ENCODE results near the gene NR2C2. TPM values are rescaled to one million over a fixed set of nuclear protein-coding genes. Genes with fewer than 3 reads are reported as not detected.

Gene NR2C2
- total and polyA plus RNA-seq, 10 of the 15 experiments (the other 5 are each of a cell fraction or from before 2014, with no cell fraction given) = 2.7 to 30.3 (median 18.3) TPM

- FAIRE-seq = no peak
Measured at GRCh38 chr3:14967285-14967684, 19.9 kb downstream of the NR2C2 start.

More at GRCh38 chr3:14967285-14967684, 19.9 kb downstream of the NR2C2 start:
- Histone ChIP-seq H3K79me2 (ENCODE audit: control insufficient read depth, insufficient read depth, low read length) (peaks cover 6% of the 10 kb centered on the region), H3K4me1 (ENCODE audit: control insufficient read depth, insufficient read depth, low read length) (no peaks in the 10 kb centered on the region), H3K4me3 (no peak overlapping the region), H3K27ac (ENCODE audit: control insufficient read depth, insufficient read depth) (no peak overlapping the region), H4K20me1 (ENCODE audit: control insufficient read depth, insufficient read depth) (no peaks in the 10 kb centered on the region), H3K27me3 (replicated peaks in 1 of 2; ENCODE audit: control insufficient read depth in 2 of 2, insufficient read depth in 2 of 2, low read length in 1 of 2) (no peaks in the 10 kb centered on the region), H3K36me3 (ENCODE audit: control insufficient read depth in 2 of 2, insufficient read depth in 2 of 2, low read length in 1 of 2) (peaks cover 2 to 6% of the 10 kb centered on the region in 2 experiments; a peak in 3 of 4 replicates), H3K9me3 (replicated peaks; ENCODE audit: control insufficient read depth, insufficient read depth, low read length) (peaks cover 6% of the 10 kb centered on the region), H3K9ac (ENCODE audit: control insufficient read depth, insufficient read depth, low read length) (no peak overlapping the region), H3K4me2 (ENCODE audit: control insufficient read depth, insufficient read depth) (no peak overlapping the region), H2AFZ (ENCODE audit: control insufficient read depth, low read depth, low read length) (no peak overlapping the region)
- no TSS peak for BruUV-seq (replicated peaks)
- no peak for TF ChIP-seq ZBED1 (IDR thresholded peaks at IDR 0.05; ENCODE audit: borderline replicate concordance)
- no peak for TF ChIP-seq GATAD2B (conservative IDR thresholded peaks at IDR 0.05; ENCODE audit: low read depth)
- no peak for TF ChIP-seq HCFC1 (IDR thresholded peaks at IDR 0.05; ENCODE audit: low read length)
- TF ChIP-seq CBX3 (IDR thresholded peaks at IDR 0.05; ENCODE audit: borderline replicate concordance, low read depth) = no peak
- no peak for TF ChIP-seq MAX (IDR thresholded peaks at IDR 0.05; ENCODE audit: low read depth, low read length)
- TF ChIP-seq MTA2 (IDR thresholded peaks at IDR 0.05; ENCODE audit: low read depth) = no peak
- no peak for TF ChIP-seq USF2 (IDR thresholded peaks at IDR 0.05; ENCODE audit: borderline replicate concordance, low read depth, low read length)
- TF ChIP-seq NRF1 (conservative IDR thresholded peaks at IDR 0.05; ENCODE audit: low read depth, low read length) = no peak
- TF ChIP-seq BCLAF1 (IDR thresholded peaks at IDR 0.05) = no peak
- no peak for TF ChIP-seq FOS (IDR thresholded peaks at IDR 0.05; ENCODE audit: borderline replicate concordance, extremely low read depth, insufficient read length)
- TF ChIP-seq JUND (IDR thresholded peaks at IDR 0.05; ENCODE audit: low read depth, low read length) = no peak
- no peak for TF ChIP-seq CHD2 (IDR thresholded peaks at IDR 0.05; ENCODE audit: borderline replicate concordance, low read depth, low read length)
- no peak for TF ChIP-seq MYB (IDR thresholded peaks at IDR 0.05; ENCODE audit: borderline replicate concordance, low read depth, low read length)
- TF ChIP-seq SUPT20H (IDR thresholded peaks at IDR 0.05; ENCODE audit: borderline replicate concordance, control insufficient read depth, low read depth, low read length) = no peak
- no peak for TF ChIP-seq NR2C1 (IDR thresholded peaks at IDR 0.05)
- no peak for TF ChIP-seq IKZF1 (conservative IDR thresholded peaks at IDR 0.05)
- no peak for TF ChIP-seq SP1 (IDR thresholded peaks at IDR 0.05; ENCODE audit: low read depth, low read length)
- TF ChIP-seq ATF2 (IDR thresholded peaks at IDR 0.05; ENCODE audit: low read length) = no peak
- WGBS (ENCODE audit: insufficient coverage, insufficient replicate concordance, low lambda C conversion rate, missing lambda C conversion rate) = 100% methylated on average over 1 of the region's 1 CpG
- ATAC-seq (no peak), DNase-seq (ENCODE audit: low read depth, low spot score) (no peak)
- ChIA-PET RAD21 (ENCODE audit: unreplicated experiment) (interaction anchor here (1.2 kb wide), 1 partner anchor 12 kb away, joined by 3 read pairs; no protein-coding TSS in a partner anchor), POLR2A (interaction anchor here (0.6 to 1.3 kb wide), 2 partner anchors 12 to 13 kb away, joined by 3 to 4 read pairs; no protein-coding TSS in a partner anchor), CTCF (interaction anchor here (1.0 to 1.2 kb wide), 2 partner anchors 12 to 26 kb away, joined by 3 to 4 read pairs; no protein-coding TSS in a partner anchor), SMC1A (ENCODE audit: uncharacterized antibody, unreplicated experiment) (interaction anchor here (0.7 to 2.2 kb wide), 5 partner anchors 10 to 22 kb away, joined by 3 to 12 read pairs (median 6); no protein-coding TSS in a partner anchor)
- in situ Hi-C loops (cut with MboI) (no loop called here), intact Hi-C loops (cut with micrococcal nuclease; ENCODE audit: unreplicated experiment) (no loop called here)
